ENCODE data around the gene SAV1. TPM values are rescaled to one million over a fixed set of nuclear protein-coding genes. Genes with fewer than 3 reads are reported as not detected.

SAV1 gene
- total and polyA plus RNA-seq, 10 of the 15 experiments (the other 5 are each of a cell fraction or from before 2014, with no cell fraction given): 10.1 to 29.1 (median 20.4) TPM

DNA sequence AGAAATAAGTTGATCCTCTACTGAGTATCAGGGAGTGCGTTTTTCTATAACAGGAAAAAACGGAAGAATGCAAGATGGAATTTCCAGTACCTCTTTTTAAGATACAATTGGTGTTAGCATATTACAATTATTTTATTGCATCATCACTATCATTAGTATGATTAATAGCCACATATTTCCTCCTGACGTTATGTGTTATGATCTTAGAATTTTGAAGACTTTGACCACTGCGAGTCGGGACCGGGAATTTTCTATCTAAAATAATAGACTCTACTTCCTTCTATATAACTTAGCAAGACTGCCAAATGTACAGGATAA lies 679 bp upstream of the SAV1 start:
- POLR2A ChIA-PET: interaction anchor here (1.4 kb wide), 1 partner anchor 9 kb away, joined by 6 read pairs; no protein-coding TSS in a partner anchor
- intact Hi-C loops (cut with micrococcal nuclease; ENCODE audit: unreplicated experiment): loop anchor here (5.0 kb wide), 4 partner anchors 44 to 1046 kb away; partner anchors contain the start of genes MGAT2 and RPL36AL
- WGBS (ENCODE audit: insufficient coverage, insufficient replicate concordance, low lambda C conversion rate, missing lambda C conversion rate): 41% methylated on average over 6 of the region's 6 CpGs
- peaks cover 39% of the 10 kb centered on the region for H3K79me2 ChIP-seq (ENCODE audit: control insufficient read depth, insufficient read depth, low read length)
- H3K36me3 ChIP-seq (ENCODE audit: control insufficient read depth in 2 of 2, insufficient read depth in 2 of 2, low read length in 1 of 2): no peaks in the 10 kb centered on the region
- SMC1A ChIA-PET (ENCODE audit: uncharacterized antibody, unreplicated experiment): interaction anchor here (1.0 kb wide), 1 partner anchor 20 kb away, joined by 3 read pairs; no protein-coding TSS in a partner anchor
- FAIRE-seq: no peak
- DNase-seq (ENCODE audit: low read depth, low spot score): no peak
- CTCF ChIA-PET: interaction anchor here (0.6 to 1.0 kb wide), 2 partner anchors 9 to 11 kb away, joined by 3 to 5 read pairs; no protein-coding TSS in a partner anchor
- H4K20me1 ChIP-seq (ENCODE audit: control insufficient read depth, insufficient read depth): no peaks in the 10 kb centered on the region
- in situ Hi-C loops (cut with MboI): no loop called here
- peak overlapping the region; percentile 92 for H2AFZ ChIP-seq (ENCODE audit: control insufficient read depth, low read depth, low read length)
- H3K9ac ChIP-seq (ENCODE audit: control insufficient read depth, insufficient read depth, low read length): no peak overlapping the region; the same call in 1 of the 2 replicates
- H3K27me3 ChIP-seq (replicated peaks in 1 of 2; ENCODE audit: control insufficient read depth in 2 of 2, insufficient read depth in 2 of 2, low read length in 1 of 2): no peaks in the 10 kb centered on the region
- no peak; the same call in 2 of the 3 replicates for ATAC-seq
- RAD21 ChIA-PET (ENCODE audit: unreplicated experiment): no interaction called here
- peak overlapping the region; percentile 90 for H3K4me3 ChIP-seq
- no TSS peak for BruUV-seq (replicated peaks)
- peak overlapping the region; percentile 72 for H3K4me2 ChIP-seq (ENCODE audit: control insufficient read depth, insufficient read depth)
- H3K9me3 ChIP-seq (replicated peaks; ENCODE audit: control insufficient read depth, insufficient read depth, low read length): no peaks in the 10 kb centered on the region
- no peaks in the 10 kb centered on the region for H3K4me1 ChIP-seq (ENCODE audit: control insufficient read depth, insufficient read depth, low read length)
- no peak overlapping the region for H3K27ac ChIP-seq (ENCODE audit: control insufficient read depth, insufficient read depth)
- no peak for TF ChIP-seq ZNF207 (IDR thresholded peaks at IDR 0.05; ENCODE audit: borderline replicate concordance)
- TF ChIP-seq NFIC (IDR thresholded peaks at IDR 0.05; ENCODE audit: low read depth, low read length): no peak
- TF ChIP-seq KLF5 (IDR thresholded peaks at IDR 0.05; ENCODE audit: partially characterized antibody): no peak
- TF ChIP-seq NR2C1 (IDR thresholded peaks at IDR 0.05): no peak
- no peak for TF ChIP-seq EP300 (IDR thresholded peaks at IDR 0.05; ENCODE audit: borderline replicate concordance in 1 of 2, control insufficient read depth in 1 of 2, low read depth in 2 of 2, low read length in 2 of 2)
- no peak for TF ChIP-seq CEBPB (IDR thresholded peaks at IDR 0.05; ENCODE audit: borderline replicate concordance in 1 of 2, low read depth in 2 of 2, low read length in 2 of 2)
- TF ChIP-seq CEBPZ (IDR thresholded peaks at IDR 0.05; ENCODE audit: low read depth, low read length): no peak
- no peak for TF ChIP-seq ZNF687 (IDR thresholded peaks at IDR 0.05)
- TF ChIP-seq, protein P1, sequence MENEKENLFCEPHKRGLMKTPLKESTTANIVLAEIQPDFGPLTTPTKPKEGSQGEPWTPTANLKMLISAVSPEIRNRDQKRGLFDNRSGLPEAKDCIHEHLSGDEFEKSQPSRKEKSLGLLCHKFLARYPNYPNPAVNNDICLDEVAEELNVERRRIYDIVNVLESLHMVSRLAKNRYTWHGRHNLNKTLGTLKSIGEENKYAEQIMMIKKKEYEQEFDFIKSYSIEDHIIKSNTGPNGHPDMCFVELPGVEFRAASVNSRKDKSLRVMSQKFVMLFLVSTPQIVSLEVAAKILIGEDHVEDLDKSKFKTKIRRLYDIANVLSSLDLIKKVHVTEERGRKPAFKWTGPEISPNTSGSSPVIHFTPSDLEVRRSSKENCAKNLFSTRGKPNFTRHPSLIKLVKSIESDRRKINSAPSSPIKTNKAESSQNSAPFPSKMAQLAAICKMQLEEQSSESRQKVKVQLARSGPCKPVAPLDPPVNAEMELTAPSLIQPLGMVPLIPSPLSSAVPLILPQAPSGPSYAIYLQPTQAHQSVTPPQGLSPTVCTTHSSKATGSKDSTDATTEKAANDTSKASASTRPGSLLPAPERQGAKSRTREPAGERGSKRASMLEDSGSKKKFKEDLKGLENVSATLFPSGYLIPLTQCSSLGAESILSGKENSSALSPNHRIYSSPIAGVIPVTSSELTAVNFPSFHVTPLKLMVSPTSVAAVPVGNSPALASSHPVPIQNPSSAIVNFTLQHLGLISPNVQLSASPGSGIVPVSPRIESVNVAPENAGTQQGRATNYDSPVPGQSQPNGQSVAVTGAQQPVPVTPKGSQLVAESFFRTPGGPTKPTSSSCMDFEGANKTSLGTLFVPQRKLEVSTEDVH (IDR thresholded peaks at IDR 0.05; ENCODE audit: low read depth, partially characterized antibody): no peak
- TF ChIP-seq SRF (IDR thresholded peaks at IDR 0.05; ENCODE audit: low read depth in 2 of 2, low read length in 2 of 2): no peak
- TF ChIP-seq SPI1 (IDR thresholded peaks at IDR 0.05; ENCODE audit: borderline replicate concordance, insufficient read depth, low read depth, low read length): no peak
- TF ChIP-seq BHLHE40 (IDR thresholded peaks at IDR 0.05; ENCODE audit: borderline replicate concordance in 1 of 2, low read depth in 2 of 2, low read length in 1 of 2): no peak
- no peak for TF ChIP-seq MTA3 (IDR thresholded peaks at IDR 0.05; ENCODE audit: borderline replicate concordance, low read length)

Data from GM12878 (cell line).